Thoracic aorta (tissue), 2 donors: ENCODE results near the gene ADGRA3. TPM values are rescaled to one million over a fixed set of nuclear protein-coding genes. Genes with fewer than 3 reads are reported as not detected.

Experiments used
- ATAC-seq: fragments of 150-250 bp; one replicate; pipeline ENCODE4 v1.8.0; 2017; ENCODE audit warnings: low read depth; ENCODE audit not compliant: insufficient number of reproducible peaks, low FRiP score
- DNase-seq: peaks from one replicate; pipeline ENCODE4 v3.0.0-alpha.2; 2020; ENCODE audit warnings: low spot score
- H3K27ac ChIP-seq, 2 donors: fragments of 200-600 bp; sonication (generic); 1 replicate in 1 of 2; 2 replicates in 1 of 2; pipeline ENCODE4 v1.5.1; 2016; ENCODE audit warnings: mild to moderate bottlenecking in 2 of 2, moderate library complexity in 2 of 2
- H3K27me3 ChIP-seq: fragments of 200-600 bp; sonication (generic); replicated peaks from 2 replicates; pipeline ENCODE4 v1.6.0; 2016; ENCODE audit warnings: mild to moderate bottlenecking; ENCODE audit not compliant: insufficient read depth
- H3K36me3 ChIP-seq: fragments of 200-600 bp; sonication (generic); one replicate; pipeline ENCODE4 v1.5.1; 2016
- H3K4me1 ChIP-seq, 2 donors: fragments of 200-600 bp; sonication (generic); 1 replicate in 1 of 2; 2 replicates in 1 of 2; pipeline versions ENCODE4 v1.5.1 to v1.6.0; 2016; ENCODE audit warnings: low read depth in 2 of 2, mild to moderate bottlenecking in 1 of 2; ENCODE audit not compliant: control insufficient read depth in 1 of 2
- H3K4me3 ChIP-seq: fragments of 200-600 bp; sonication (generic); 2 replicates; pipeline ENCODE4 v1.5.1; 2016; ENCODE audit warnings: mild to moderate bottlenecking
- H3K9me3 ChIP-seq: fragments of 200-600 bp; sonication (generic); 2 replicates; pipeline ENCODE4 v1.5.1; 2016
- total RNA-seq, 2 donors: library from RNA; depleted of rRNA; stranded (reverse); fragments of >200 nt; gene quantifications; one replicate each; pipeline versions ENCODE4 v1.1.0 to v1.2.3, GENCODE V29; 2016
- TF ChIP-seq, protein P1 (sequence below): fragments of 200-600 bp; sonication (generic); IDR thresholded peaks from one replicate; pipeline ENCODE4 v1.5.1; 2019; ENCODE audit warnings: antibody characterized with exemption

The ADGRA3 gene
- total RNA-seq, 2 donors from 2014 or later: 15.7 to 43.6 TPM

DNA sequence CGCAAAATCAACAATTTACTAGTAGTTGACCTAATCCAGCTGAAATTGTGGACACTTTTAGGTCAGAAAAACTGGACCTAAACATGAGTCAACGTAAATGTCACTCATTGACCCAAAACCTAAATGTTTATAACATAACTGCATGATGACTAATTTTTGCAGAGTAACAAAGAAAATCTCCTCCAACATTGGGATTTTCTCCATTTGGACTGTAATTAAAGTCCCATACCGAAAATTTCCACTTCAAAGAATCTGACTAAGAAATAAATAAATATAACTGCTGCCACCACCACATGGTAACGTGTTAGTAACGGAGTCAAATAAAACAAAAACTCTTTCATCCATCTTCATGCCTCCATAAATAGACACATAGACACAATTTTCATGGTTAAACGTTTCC, 1.9 kb downstream of the ADGRA3 start:
- no peak for DNase-seq
- peak overlapping the region; percentile 76 for H3K4me3 ChIP-seq
- ATAC-seq: no peak
- H3K27me3 ChIP-seq: no peaks in the 10 kb centered on the region
- peaks cover 0 to 26% of the 10 kb centered on the region in 2 donors for H3K4me1 ChIP-seq
- no peaks in the 10 kb centered on the region for H3K9me3 ChIP-seq
- TF ChIP-seq, protein P1, sequence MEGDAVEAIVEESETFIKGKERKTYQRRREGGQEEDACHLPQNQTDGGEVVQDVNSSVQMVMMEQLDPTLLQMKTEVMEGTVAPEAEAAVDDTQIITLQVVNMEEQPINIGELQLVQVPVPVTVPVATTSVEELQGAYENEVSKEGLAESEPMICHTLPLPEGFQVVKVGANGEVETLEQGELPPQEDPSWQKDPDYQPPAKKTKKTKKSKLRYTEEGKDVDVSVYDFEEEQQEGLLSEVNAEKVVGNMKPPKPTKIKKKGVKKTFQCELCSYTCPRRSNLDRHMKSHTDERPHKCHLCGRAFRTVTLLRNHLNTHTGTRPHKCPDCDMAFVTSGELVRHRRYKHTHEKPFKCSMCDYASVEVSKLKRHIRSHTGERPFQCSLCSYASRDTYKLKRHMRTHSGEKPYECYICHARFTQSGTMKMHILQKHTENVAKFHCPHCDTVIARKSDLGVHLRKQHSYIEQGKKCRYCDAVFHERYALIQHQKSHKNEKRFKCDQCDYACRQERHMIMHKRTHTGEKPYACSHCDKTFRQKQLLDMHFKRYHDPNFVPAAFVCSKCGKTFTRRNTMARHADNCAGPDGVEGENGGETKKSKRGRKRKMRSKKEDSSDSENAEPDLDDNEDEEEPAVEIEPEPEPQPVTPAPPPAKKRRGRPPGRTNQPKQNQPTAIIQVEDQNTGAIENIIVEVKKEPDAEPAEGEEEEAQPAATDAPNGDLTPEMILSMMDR: no peak
- H3K27ac ChIP-seq: peak overlapping the region; percentile 45 to 49
- no peaks in the 10 kb centered on the region for H3K36me3 ChIP-seq

DNA sequence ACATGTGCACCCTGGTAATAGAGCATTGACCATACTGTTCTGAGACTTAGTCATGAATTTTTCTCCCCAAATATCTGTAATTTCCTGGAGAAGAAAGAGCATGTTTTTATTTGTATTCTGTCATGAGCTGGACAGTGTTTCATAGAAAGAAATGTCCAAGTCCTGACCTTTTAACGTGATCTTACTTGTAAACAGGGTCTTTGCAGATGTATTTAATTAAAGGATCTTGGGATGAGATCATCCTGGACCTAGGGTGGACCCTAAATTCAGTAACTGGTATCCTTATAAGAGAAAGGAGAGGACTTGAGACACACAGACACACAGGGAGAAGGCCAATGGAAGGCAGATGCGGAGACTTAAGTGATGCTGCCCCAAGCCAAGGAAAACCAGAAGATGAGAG, 3.6 kb downstream of the ADGRA3 start:
- Histone ChIP-seq H3K4me3 (no peak overlapping the region), H3K9me3 (no peaks in the 10 kb centered on the region), H3K27ac (no peak overlapping the region), H3K36me3 (no peaks in the 10 kb centered on the region), H3K4me1 (peaks cover 0 to 26% of the 10 kb centered on the region in 2 donors), H3K27me3 (no peaks in the 10 kb centered on the region)
- DNase-seq (no peak), ATAC-seq (no peak)
- TF ChIP-seq, protein P1: no peak

DNA sequence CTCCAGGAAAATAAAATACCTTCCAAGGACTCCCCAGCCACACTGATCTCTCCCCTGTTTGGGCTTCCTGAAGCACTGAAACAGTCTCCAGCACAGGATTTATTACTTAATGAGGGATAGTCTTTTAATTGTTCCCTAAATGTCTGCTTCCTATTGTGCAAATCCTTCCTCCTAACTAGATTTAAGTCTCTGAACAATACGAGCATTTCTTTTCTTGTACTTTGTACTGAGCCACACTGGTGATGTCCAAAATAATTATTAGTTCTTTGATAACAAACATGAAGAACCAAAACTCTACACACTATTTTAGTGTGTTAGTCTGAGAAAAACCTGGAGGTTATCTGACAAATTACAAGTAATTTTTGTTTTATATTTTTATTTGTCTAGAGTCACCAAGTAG, 5.1 kb downstream of the ADGRA3 start:
- no peak for DNase-seq
- no peaks in the 10 kb centered on the region for H3K27me3 ChIP-seq
- H3K4me1 ChIP-seq: peaks cover 0 to 18% of the 10 kb centered on the region in 2 donors
- no peak overlapping the region for H3K27ac ChIP-seq
- TF ChIP-seq, protein P1: no peak
- no peak for ATAC-seq
- H3K9me3 ChIP-seq: no peaks in the 10 kb centered on the region
- no peaks in the 10 kb centered on the region for H3K36me3 ChIP-seq
- no peak overlapping the region for H3K4me3 ChIP-seq

DNA sequence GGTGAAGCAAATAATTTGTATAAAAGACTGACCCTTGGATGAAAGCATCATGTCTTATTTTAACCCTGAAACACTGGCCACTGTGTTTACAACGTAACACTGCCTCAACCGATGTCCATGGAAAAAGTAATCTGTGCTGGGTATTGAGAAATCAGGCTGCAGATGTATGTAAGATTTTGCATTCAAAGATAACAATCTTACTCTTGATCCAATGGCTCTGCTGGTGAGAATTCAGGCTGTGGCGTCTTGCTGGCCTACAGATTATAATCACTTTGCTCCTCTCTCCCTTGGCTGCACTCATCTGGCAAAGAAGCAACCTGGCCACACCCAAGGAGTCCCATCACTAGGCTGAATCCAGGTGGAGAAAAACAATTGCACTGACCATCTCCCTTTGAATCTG, 7.5 kb downstream of the ADGRA3 start:
- Histone ChIP-seq H3K27me3 (no peaks in the 10 kb centered on the region), H3K4me3 (no peak overlapping the region), H3K27ac (no peak overlapping the region), H3K9me3 (no peaks in the 10 kb centered on the region), H3K36me3 (no peaks in the 10 kb centered on the region), H3K4me1 (peaks cover 0 to 11% of the 10 kb centered on the region in 2 donors)
- no peak for ATAC-seq
- DNase-seq: no peak
- TF ChIP-seq, protein P1: no peak

DNA sequence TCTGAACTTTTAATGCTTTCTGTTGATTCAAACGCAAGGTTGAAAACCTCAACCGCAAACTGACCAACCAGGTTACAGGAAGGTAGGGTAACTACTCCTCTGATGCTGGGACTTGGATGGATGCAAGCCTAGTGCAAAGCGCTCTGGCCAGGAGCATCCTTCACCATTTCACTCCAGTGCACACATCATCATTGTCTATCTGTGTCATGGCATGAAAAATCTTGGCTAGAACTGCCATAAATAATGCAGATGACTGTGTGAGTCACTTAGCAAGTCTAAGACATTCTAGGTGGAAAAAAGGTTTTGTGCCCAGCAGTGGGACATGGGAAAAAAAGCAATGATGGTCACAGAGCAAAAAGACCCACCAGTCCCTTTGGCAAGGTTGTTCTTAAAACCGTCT, 10.9 kb downstream of the ADGRA3 start:
- Histone ChIP-seq H3K36me3 (no peaks in the 10 kb centered on the region), H3K4me3 (no peak overlapping the region), H3K27me3 (no peaks in the 10 kb centered on the region), H3K27ac (no peak overlapping the region), H3K4me1 (peaks cover 1 to 3% of the 10 kb centered on the region in 2 donors), H3K9me3 (no peaks in the 10 kb centered on the region)
- DNase-seq (no peak), ATAC-seq (no peak)
- TF ChIP-seq, protein P1: no peak
